ENCODE results near the gene RASL11A.

GRCh38 chr13:27252467-27252866 lies 18.2 kb upstream of the RASL11A start:
- TF ChIP-seq EZH2 (IDR thresholded peaks at IDR 0.05; ENCODE audit: insufficient read depth, poor library complexity, severe bottlenecking) (no peak), EZH2phosphoT487 (IDR thresholded peaks at IDR 0.05; ENCODE audit: insufficient read depth, low read depth) (no peak)

All from GM23248 (cell line).